ENCODE data around the gene CHST6. TPM values are rescaled to one million over a fixed set of nuclear protein-coding genes. Genes with fewer than 3 reads are reported as not detected.
"Not testable (repeated sequence)": the region's sequence is repeated elsewhere in the genome, so short reads cannot be mapped to it uniquely, and the experiment has no call there.

The CHST6 gene
- total RNA-seq, 2 experiments from 2014 or later: not detected

- intact Hi-C loops (cut with micrococcal nuclease): no loop called here
These were observed 19.1 kb upstream of the CHST6 start for GRCh38 chr16:75514296-75514695.

GRCh38 chr16:75506574-75506973 lies 11.3 kb upstream of the CHST6 start:
- ATAC-seq (no peak), DNase-seq (no peak)
- CTCF ChIA-PET: interaction anchor here (0.9 kb wide), 1 partner anchor 10 kb away, joined by 6 read pairs; no protein-coding TSS in a partner anchor
- peaks cover 3% of the 10 kb centered on the region for H3K4me1 Mint-ChIP-seq (ENCODE audit: low read depth)
- H3K9me3 Mint-ChIP-seq: no peaks in the 10 kb centered on the region
- no peak overlapping the region for H3K4me3 Mint-ChIP-seq
- POLR2A ChIA-PET: no interaction called here
- H3K36me3 Mint-ChIP-seq (ENCODE audit: low read depth): no peaks in the 10 kb centered on the region
- H3K27me3 Mint-ChIP-seq: peaks cover 6% of the 10 kb centered on the region
- no peak overlapping the region for H3K27ac Mint-ChIP-seq
- intact Hi-C loops (cut with micrococcal nuclease): no loop called here
- TF ChIP-seq CTCF (IDR thresholded peaks at IDR 0.05): no peak

More at GRCh38 chr16:75514296-75514695, 19.1 kb upstream of the CHST6 start:
- Mint-ChIP-seq H3K4me3 (no peak overlapping the region), H3K27ac (no peak overlapping the region), H3K36me3 (ENCODE audit: low read depth) (no peaks in the 10 kb centered on the region), H3K27me3 (no peaks in the 10 kb centered on the region), H3K9me3 (no peaks in the 10 kb centered on the region), H3K4me1 (ENCODE audit: low read depth) (peaks cover 10% of the 10 kb centered on the region)
- TF ChIP-seq CTCF (IDR thresholded peaks at IDR 0.05): no peak
- DNase-seq: no peak
- CTCF ChIA-PET: interaction anchor here (0.6 to 1.2 kb wide), 3 partner anchors 11 to 42 kb away, joined by 3 read pairs; no protein-coding TSS in a partner anchor
- no peak for ATAC-seq
- POLR2A ChIA-PET: no interaction called here

GRCh38 chr16:75506107-75506506 lies 10.9 kb upstream of the CHST6 start:
- Mint-ChIP-seq H3K27ac (no peak overlapping the region), H3K27me3 (peaks cover 6% of the 10 kb centered on the region), H3K9me3 (no peaks in the 10 kb centered on the region), H3K36me3 (ENCODE audit: low read depth) (no peaks in the 10 kb centered on the region), H3K4me3 (no peak overlapping the region), H3K4me1 (ENCODE audit: low read depth) (peaks cover 3% of the 10 kb centered on the region)
- CTCF ChIA-PET: interaction anchor here (0.9 kb wide), 1 partner anchor 11 kb away, joined by 6 read pairs; no protein-coding TSS in a partner anchor
- intact Hi-C loops (cut with micrococcal nuclease): no loop called here
- no peak for DNase-seq
- no peak for TF ChIP-seq CTCF (IDR thresholded peaks at IDR 0.05)
- POLR2A ChIA-PET: no interaction called here
- no peak for ATAC-seq

GRCh38 chr16:75503801-75504200 lies 8.6 kb upstream of the CHST6 start:
- H3K4me3 Mint-ChIP-seq: no peak overlapping the region
- ChIA-PET POLR2A (no interaction called here), CTCF (interaction anchor here (1.4 kb wide), 1 partner anchor 10 kb away, joined by 3 read pairs; no protein-coding TSS in a partner anchor)
- peaks cover 6% of the 10 kb centered on the region for H3K27me3 Mint-ChIP-seq
- no peaks in the 10 kb centered on the region for H3K36me3 Mint-ChIP-seq (ENCODE audit: low read depth)
- ATAC-seq (no peak), DNase-seq (no peak)
- peaks cover 3% of the 10 kb centered on the region for H3K4me1 Mint-ChIP-seq (ENCODE audit: low read depth)
- H3K27ac Mint-ChIP-seq: no peak overlapping the region
- no peak for TF ChIP-seq CTCF (IDR thresholded peaks at IDR 0.05)
- intact Hi-C loops (cut with micrococcal nuclease): no loop called here
- no peaks in the 10 kb centered on the region for H3K9me3 Mint-ChIP-seq

- ChIA-PET CTCF (interaction anchor here (0.8 to 1.4 kb wide), 2 partner anchors 11 to 38 kb away, joined by 3 read pairs; no protein-coding TSS in a partner anchor), POLR2A (no interaction called here)
- ATAC-seq (no peak), DNase-seq (no peak)
- Mint-ChIP-seq H3K9me3 (no peaks in the 10 kb centered on the region), H3K27me3 (peaks cover 6% of the 10 kb centered on the region), H3K4me1 (ENCODE audit: low read depth) (peaks cover 3% of the 10 kb centered on the region), H3K36me3 (ENCODE audit: low read depth) (no peaks in the 10 kb centered on the region), H3K27ac (no peak overlapping the region), H3K4me3 (no peak overlapping the region)
- intact Hi-C loops (cut with micrococcal nuclease): no loop called here
- no peak for TF ChIP-seq CTCF (IDR thresholded peaks at IDR 0.05)
These were observed 7.8 kb upstream of the CHST6 start for GRCh38 chr16:75502916-75503605.

GRCh38 chr16:75501820-75502219 lies 6.6 kb upstream of the CHST6 start:
- H3K36me3 Mint-ChIP-seq (ENCODE audit: low read depth); H3K4me1 Mint-ChIP-seq (ENCODE audit: low read depth); ATAC-seq; H3K4me3 Mint-ChIP-seq; H3K9me3 Mint-ChIP-seq; intact Hi-C loops (cut with micrococcal nuclease); POLR2A ChIA-PET; CTCF ChIA-PET; DNase-seq; H3K27me3 Mint-ChIP-seq; H3K27ac Mint-ChIP-seq: not testable (repeated sequence)
